NCI-H524 (cell line): ENCODE data around the gene SGCE.
A peak's percentile ranks its signal among the peaks of the same experiment; 100 is the strongest.

Experiments used
- DNase-seq, 2 experiments: peaks; one replicate each; lab custom pipeline; 2025; lab: John Stamatoyannopoulos, UW

Gene SGCE

GRCh38 chr7:94621120-94621519 is 34.8 kb downstream of the SGCE start:
- DNase-seq, result no peak

- peak in 1 of 2 experiments; percentile 15 for DNase-seq
These were observed 35.2 kb downstream of the SGCE start for GRCh38 chr7:94620703-94621118.

- DNase-seq, result no peak
These were observed 37.8 kb downstream of the SGCE start for GRCh38 chr7:94618126-94618525.

GRCh38 chr7:94616855-94617254 is 39.1 kb downstream of the SGCE start:
- no peak for DNase-seq

- DNase-seq, result no peak
These were observed 40.3 kb downstream of the SGCE start for GRCh38 chr7:94615666-94616065.

GRCh38 chr7:94612661-94613060 is 43.3 kb downstream of the SGCE start:
- DNase-seq, result no peak

- no peak for DNase-seq
These were observed 43.7 kb downstream of the SGCE start for GRCh38 chr7:94612253-94612652.

- no peak for DNase-seq
These were observed 46.4 kb downstream of the SGCE start for GRCh38 chr7:94609561-94609960.

- DNase-seq, result no peak
These were observed 50.9 kb downstream of the SGCE start for GRCh38 chr7:94605031-94605430.

- no peak for DNase-seq
These were observed 53.8 kb downstream of the SGCE start for GRCh38 chr7:94602181-94602580.

GRCh38 chr7:94600267-94600666 is 55.7 kb downstream of the SGCE start:
- no peak for DNase-seq

- no peak for DNase-seq
These were observed 60.2 kb downstream of the SGCE start for GRCh38 chr7:94595717-94596116.

GRCh38 chr7:94594882-94595281 is 61.1 kb downstream of the SGCE start:
- no peak for DNase-seq

GRCh38 chr7:94591176-94591575 is 64.8 kb downstream of the SGCE start:
- no peak for DNase-seq

GRCh38 chr7:94590526-94591162 is 65.3 kb downstream of the SGCE start:
- DNase-seq, result no peak

- no peak for DNase-seq
These were observed 67.9 kb downstream of the SGCE start for GRCh38 chr7:94588075-94588474.

GRCh38 chr7:94584113-94584512 is 71.8 kb downstream of the SGCE start:
- DNase-seq, result no peak

GRCh38 chr7:94580601-94581000 is 75.3 kb downstream of the SGCE start:
- DNase-seq, result peak; percentile 5 to 19

GRCh38 chr7:94579470-94579869 is 76.5 kb downstream of the SGCE start:
- DNase-seq, result no peak

- no peak for DNase-seq
These were observed 77.3 kb downstream of the SGCE start for GRCh38 chr7:94578614-94579013.

GRCh38 chr7:94577357-94577756 is 78.6 kb downstream of the SGCE start:
- DNase-seq, result no peak

GRCh38 chr7:94576316-94576715 is 79.6 kb downstream of the SGCE start:
- no peak for DNase-seq

- DNase-seq, result no peak
These were observed 80.3 kb downstream of the SGCE start for GRCh38 chr7:94575646-94576045.

- DNase-seq, result no peak
These were observed 84.1 kb downstream of the SGCE start for GRCh38 chr7:94571816-94572215.

GRCh38 chr7:94567396-94567795 is 88.5 kb downstream of the SGCE start:
- DNase-seq, result no peak
